Measurements from ENCODE around the gene TYMS. TPM values are rescaled to one million over a fixed set of nuclear protein-coding genes. Genes with fewer than 3 reads are reported as not detected.
A peak's percentile ranks its signal among the peaks of the same experiment; 100 is the strongest.

Gene TYMS
- total RNA-seq, 4 donors from 2014 or later: 0.20 to 1.7 TPM; not detected in 2

GRCh38 chr18:658947-659533, 1.6 kb downstream of the TYMS start:
- Histone ChIP-seq H3K27ac (no peak overlapping the region), H3K4me3 (peak overlapping the region in 1 of 4 donors; percentile 63), H3K4me1 (no peaks in the 10 kb centered on the region), H3K27me3 (peaks cover 20 to 51% (median 46%) of the 10 kb centered on the region in 3 donors), H3K36me3 (no peaks in the 10 kb centered on the region), H3K9me3 (no peaks in the 10 kb centered on the region)
- no peak for TF ChIP-seq POLR2A (IDR thresholded peaks at IDR 0.05)
- no peak for TF ChIP-seq CTCF (IDR thresholded peaks at IDR 0.05 in 4 of 5, conservative IDR thresholded peaks at IDR 0.05 in 1 of 5)
- intact Hi-C loops (cut with DNase I; ENCODE audit: low total_unique reads): no loop called here
- no peak for DNase-seq
- in situ Hi-C loops (cut with MboI; ENCODE audit: low sequenced_read_pairs in 4 of 4): no loop called here
- no peak for ATAC-seq

GRCh38 chr18:659597-659996, 2.1 kb downstream of the TYMS start:
- no peak for ATAC-seq
- no peaks in the 10 kb centered on the region for H3K4me1 ChIP-seq
- peaks cover 18 to 45% (median 40%) of the 10 kb centered on the region in 3 donors for H3K27me3 ChIP-seq
- no peak for DNase-seq
- no peak overlapping the region for H3K4me3 ChIP-seq
- TF ChIP-seq CTCF (IDR thresholded peaks at IDR 0.05 in 4 of 5, conservative IDR thresholded peaks at IDR 0.05 in 1 of 5): no peak
- no peak for TF ChIP-seq POLR2A (IDR thresholded peaks at IDR 0.05)
- H3K27ac ChIP-seq: no peak overlapping the region
- no peaks in the 10 kb centered on the region for H3K36me3 ChIP-seq
- in situ Hi-C loops (cut with MboI; ENCODE audit: low sequenced_read_pairs in 4 of 4) (no loop called here), intact Hi-C loops (cut with DNase I; ENCODE audit: low total_unique reads) (no loop called here)
- no peaks in the 10 kb centered on the region for H3K9me3 ChIP-seq

- intact Hi-C loops (cut with DNase I; ENCODE audit: low total_unique reads): no loop called here
- DNase-seq (no peak), ATAC-seq (no peak)
- no peaks in the 10 kb centered on the region for H3K36me3 ChIP-seq
- no peak for TF ChIP-seq CTCF (IDR thresholded peaks at IDR 0.05 in 4 of 5, conservative IDR thresholded peaks at IDR 0.05 in 1 of 5)
- TF ChIP-seq POLR2A (IDR thresholded peaks at IDR 0.05): no peak
- no peaks in the 10 kb centered on the region for H3K4me1 ChIP-seq
- no peak overlapping the region for H3K27ac ChIP-seq
- in situ Hi-C loops (cut with MboI; ENCODE audit: low sequenced_read_pairs in 4 of 4): no loop called here
- no peak overlapping the region for H3K4me3 ChIP-seq
- H3K27me3 ChIP-seq: peaks cover 6 to 26% (median 22%) of the 10 kb centered on the region in 3 donors
- no peaks in the 10 kb centered on the region for H3K9me3 ChIP-seq
Measured at GRCh38 chr18:662197-662596, 4.7 kb downstream of the TYMS start.

- no peak overlapping the region for H3K4me3 ChIP-seq
- no peak for TF ChIP-seq POLR2A (IDR thresholded peaks at IDR 0.05)
- TF ChIP-seq CTCF (IDR thresholded peaks at IDR 0.05 in 4 of 5, conservative IDR thresholded peaks at IDR 0.05 in 1 of 5): no peak
- ATAC-seq: no peak
- intact Hi-C loops (cut with DNase I; ENCODE audit: low total_unique reads): no loop called here
- no peak overlapping the region for H3K27ac ChIP-seq
- H3K4me1 ChIP-seq: no peaks in the 10 kb centered on the region
- no peaks in the 10 kb centered on the region for H3K9me3 ChIP-seq
- H3K27me3 ChIP-seq: no peaks in the 10 kb centered on the region
- in situ Hi-C loops (cut with MboI; ENCODE audit: low sequenced_read_pairs in 4 of 4): no loop called here
- DNase-seq: no peak
- no peaks in the 10 kb centered on the region for H3K36me3 ChIP-seq
Measured at GRCh38 chr18:666177-666576, 8.7 kb downstream of the TYMS start.

GRCh38 chr18:666628-667027, 9.2 kb downstream of the TYMS start:
- Histone ChIP-seq H3K27me3 (no peaks in the 10 kb centered on the region), H3K4me1 (no peaks in the 10 kb centered on the region), H3K36me3 (peaks cover 0 to under 1% of the 10 kb centered on the region in 2 donors), H3K27ac (no peak overlapping the region), H3K4me3 (no peak overlapping the region), H3K9me3 (no peaks in the 10 kb centered on the region)
- DNase-seq (no peak), ATAC-seq (no peak)
- TF ChIP-seq POLR2A (IDR thresholded peaks at IDR 0.05) (no peak), CTCF (IDR thresholded peaks at IDR 0.05 in 4 of 5, conservative IDR thresholded peaks at IDR 0.05 in 1 of 5) (no peak)
- intact Hi-C loops (cut with DNase I; ENCODE audit: low total_unique reads) (no loop called here), in situ Hi-C loops (cut with MboI; ENCODE audit: low sequenced_read_pairs in 4 of 4) (no loop called here)
